D721Med (cell line): ENCODE measurements around the gene CLPX.

ENCODE experiments used
- DNase-seq: peaks from one replicate; pipeline ENCODE4 v3.0.0; 2011; ENCODE audit warnings: low spot score; ENCODE audit not compliant: insufficient read length
- FAIRE-seq: peaks from 2 replicates; lab custom pipeline; 2011; peaks lifted over from hg19 to GRCh38; lab: Jason Lieb, UNC
- TF ChIP-seq, protein P1 (sequence below): IDR thresholded peaks from 2 replicates; pipeline ENCODE4 v1.5.1; 2012; ENCODE audit warnings: mild to moderate bottlenecking, control low read depth; ENCODE audit not compliant: insufficient read depth; ENCODE audit errors: missing control alignments

Gene CLPX

DNA sequence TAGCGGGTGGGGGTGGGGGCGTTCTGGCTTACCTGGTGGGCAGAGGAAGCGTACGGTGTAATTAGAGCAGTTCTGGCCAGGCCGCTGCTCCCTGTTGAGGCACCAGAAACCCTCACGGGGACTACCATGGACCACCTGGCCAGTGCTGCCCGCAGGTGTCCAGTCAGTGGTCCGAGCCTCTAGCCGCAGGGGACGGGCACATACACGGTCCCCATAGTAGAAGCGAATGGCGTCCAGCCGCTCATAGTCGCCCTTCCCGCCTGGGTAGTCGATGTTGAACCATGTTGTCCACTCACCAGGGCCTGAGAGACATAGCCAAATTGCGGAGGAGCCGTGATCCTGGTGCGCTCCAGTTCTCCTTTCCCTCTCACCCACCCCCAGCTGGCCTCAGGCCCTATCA, 21.6 kb upstream of the CLPX start:
- TF ChIP-seq, protein P1, sequence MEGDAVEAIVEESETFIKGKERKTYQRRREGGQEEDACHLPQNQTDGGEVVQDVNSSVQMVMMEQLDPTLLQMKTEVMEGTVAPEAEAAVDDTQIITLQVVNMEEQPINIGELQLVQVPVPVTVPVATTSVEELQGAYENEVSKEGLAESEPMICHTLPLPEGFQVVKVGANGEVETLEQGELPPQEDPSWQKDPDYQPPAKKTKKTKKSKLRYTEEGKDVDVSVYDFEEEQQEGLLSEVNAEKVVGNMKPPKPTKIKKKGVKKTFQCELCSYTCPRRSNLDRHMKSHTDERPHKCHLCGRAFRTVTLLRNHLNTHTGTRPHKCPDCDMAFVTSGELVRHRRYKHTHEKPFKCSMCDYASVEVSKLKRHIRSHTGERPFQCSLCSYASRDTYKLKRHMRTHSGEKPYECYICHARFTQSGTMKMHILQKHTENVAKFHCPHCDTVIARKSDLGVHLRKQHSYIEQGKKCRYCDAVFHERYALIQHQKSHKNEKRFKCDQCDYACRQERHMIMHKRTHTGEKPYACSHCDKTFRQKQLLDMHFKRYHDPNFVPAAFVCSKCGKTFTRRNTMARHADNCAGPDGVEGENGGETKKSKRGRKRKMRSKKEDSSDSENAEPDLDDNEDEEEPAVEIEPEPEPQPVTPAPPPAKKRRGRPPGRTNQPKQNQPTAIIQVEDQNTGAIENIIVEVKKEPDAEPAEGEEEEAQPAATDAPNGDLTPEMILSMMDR, result no peak
- DNase-seq (no peak), FAIRE-seq (no peak)

DNA sequence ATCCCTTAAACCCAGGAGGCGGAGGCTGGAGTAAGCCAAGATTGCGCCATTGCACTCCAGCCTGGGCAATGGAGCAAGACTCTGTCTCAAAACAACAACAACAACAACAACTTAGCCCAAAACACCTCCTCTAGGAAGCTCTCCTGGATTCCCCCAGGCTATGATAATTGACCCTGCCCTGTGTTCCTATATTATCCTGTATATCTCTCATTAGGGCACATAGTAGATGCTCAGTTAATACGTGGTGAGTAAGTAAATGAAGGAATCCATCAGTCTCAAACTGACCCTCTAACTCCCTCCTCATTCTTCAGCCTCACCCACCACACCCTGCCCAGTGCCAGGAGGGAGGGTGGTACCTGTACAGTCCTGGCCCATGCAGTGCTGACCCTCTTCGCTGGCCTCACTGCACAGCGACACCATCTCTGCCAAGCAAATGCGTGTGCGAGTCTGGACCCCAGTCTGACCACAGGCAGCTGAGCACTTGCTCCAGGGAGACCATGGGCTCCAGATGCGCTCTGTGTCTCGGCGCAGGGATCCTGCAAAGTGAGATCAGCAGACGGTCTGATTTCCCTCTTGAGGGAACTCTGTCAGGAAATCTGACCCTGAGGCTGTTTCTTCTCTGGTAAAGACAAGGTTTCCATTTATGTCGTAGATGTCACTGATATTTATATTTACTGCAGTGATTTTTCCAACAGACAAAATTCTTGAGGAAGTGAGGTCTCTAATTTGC, 20.0 kb upstream of the CLPX start:
- FAIRE-seq (no peak), DNase-seq (no peak)
- TF ChIP-seq, protein P1, result no peak

DNA sequence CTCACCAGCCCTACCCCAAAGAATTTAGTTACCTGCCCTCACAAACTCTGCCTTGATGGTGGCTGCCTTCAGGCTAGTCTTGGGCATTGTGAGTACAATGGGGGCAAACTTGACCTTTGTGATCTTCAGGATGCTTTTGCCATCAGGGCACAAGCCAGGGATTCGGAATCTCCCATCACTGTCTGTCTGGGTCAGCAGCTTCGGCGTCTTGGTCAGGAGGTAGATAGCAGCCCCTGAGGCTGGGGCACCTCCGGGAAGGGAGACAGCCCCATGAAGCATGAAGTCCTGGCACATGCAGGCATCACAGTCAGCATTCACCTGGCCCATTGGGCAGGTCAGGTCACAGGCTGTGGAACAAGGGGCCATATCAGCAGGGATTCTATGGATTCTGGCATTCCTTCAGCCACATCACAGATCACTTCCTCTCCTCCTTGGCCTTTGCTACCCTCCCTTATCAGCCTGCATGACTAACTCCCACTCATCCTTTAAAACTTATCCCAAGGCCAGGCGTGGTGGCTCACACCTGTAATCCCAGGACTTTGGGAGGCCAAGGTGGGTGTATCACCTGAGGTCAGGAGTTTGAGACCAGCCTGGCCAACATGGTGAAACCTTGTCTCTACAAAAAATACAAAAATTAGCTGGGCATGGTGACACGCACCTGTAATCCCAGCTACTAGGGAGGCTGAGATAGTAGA, 19.2 kb upstream of the CLPX start:
- TF ChIP-seq, protein P1, result no peak
- DNase-seq, result no peak
- FAIRE-seq, result no peak

DNA sequence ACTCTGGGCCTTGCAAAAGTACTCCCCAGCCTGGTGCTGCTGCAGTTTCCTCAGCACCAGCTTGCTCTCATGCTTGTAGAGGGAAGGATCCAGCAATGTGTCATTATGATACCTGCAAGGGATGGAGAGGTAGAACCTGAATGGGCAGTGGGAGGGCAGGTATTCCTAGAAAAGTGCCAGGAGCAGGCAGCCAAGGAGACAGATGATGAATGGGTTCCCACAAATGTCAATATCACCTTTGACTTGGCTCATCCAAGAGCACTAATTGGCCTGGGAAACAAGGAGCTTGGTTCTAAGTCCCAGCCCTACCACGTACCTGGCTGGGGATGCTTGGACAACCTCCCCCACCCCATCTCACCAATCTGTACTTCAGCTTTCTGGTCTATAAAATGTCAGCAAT, 16.8 kb upstream of the CLPX start:
- DNase-seq (no peak), FAIRE-seq (no peak)
- TF ChIP-seq, protein P1, result no peak

DNA sequence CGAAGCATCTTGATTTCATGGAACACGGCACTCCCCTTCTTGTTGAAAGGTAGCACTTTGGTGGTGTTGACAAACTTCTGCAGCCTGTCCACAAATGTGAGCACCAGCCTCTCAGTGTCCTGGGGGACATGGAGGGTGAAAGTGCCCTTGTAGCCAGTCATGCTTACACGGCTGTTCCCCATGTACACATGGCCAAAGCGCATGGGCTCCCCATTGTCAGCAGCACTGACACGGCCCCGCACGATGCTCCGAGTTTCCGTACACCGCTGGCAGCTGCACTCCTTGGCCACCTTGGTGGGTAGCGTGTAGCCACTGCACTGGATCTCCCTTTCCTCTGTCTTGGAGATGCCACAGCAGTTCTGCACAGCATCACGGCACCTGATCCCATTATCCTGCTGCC, 13.4 kb upstream of the CLPX start:
- no peak for DNase-seq
- TF ChIP-seq, protein P1, result no peak
- FAIRE-seq, result no peak

DNA sequence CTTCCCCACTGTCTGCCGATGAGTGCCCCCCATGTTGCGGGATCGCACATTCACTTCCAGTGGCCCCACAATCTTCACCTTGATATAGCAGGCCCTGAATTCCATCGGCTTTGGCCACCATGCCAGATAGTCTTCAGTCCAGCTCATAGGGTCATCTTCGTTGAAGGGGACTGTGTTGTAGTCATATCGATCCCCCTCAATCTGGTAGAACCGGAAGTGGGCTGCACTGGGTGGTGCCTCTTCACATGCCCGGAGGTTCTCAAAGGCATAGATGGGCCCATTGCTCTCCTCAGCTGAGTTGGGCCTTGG, 12.1 kb upstream of the CLPX start:
- no peak for DNase-seq
- TF ChIP-seq, protein P1, result no peak
- no peak for FAIRE-seq
